Measurements from ENCODE around the gene RBMS3.

- TF ChIP-seq, protein P1, sequence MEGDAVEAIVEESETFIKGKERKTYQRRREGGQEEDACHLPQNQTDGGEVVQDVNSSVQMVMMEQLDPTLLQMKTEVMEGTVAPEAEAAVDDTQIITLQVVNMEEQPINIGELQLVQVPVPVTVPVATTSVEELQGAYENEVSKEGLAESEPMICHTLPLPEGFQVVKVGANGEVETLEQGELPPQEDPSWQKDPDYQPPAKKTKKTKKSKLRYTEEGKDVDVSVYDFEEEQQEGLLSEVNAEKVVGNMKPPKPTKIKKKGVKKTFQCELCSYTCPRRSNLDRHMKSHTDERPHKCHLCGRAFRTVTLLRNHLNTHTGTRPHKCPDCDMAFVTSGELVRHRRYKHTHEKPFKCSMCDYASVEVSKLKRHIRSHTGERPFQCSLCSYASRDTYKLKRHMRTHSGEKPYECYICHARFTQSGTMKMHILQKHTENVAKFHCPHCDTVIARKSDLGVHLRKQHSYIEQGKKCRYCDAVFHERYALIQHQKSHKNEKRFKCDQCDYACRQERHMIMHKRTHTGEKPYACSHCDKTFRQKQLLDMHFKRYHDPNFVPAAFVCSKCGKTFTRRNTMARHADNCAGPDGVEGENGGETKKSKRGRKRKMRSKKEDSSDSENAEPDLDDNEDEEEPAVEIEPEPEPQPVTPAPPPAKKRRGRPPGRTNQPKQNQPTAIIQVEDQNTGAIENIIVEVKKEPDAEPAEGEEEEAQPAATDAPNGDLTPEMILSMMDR (IDR thresholded peaks at IDR 0.05): no peak
- TF ChIP-seq POLR2A (IDR thresholded peaks at IDR 0.05): no peak
Observed at GRCh38 chr3:29335943-29336342, 55.1 kb downstream of the RBMS3 start.
